NCI-H1092 (cell line): Measurements from ENCODE around the gene CLOCK.

Experiments
- DNase-seq: peaks from one replicate; lab custom pipeline; 2025; lab: John Stamatoyannopoulos, UW

Gene CLOCK

DNA sequence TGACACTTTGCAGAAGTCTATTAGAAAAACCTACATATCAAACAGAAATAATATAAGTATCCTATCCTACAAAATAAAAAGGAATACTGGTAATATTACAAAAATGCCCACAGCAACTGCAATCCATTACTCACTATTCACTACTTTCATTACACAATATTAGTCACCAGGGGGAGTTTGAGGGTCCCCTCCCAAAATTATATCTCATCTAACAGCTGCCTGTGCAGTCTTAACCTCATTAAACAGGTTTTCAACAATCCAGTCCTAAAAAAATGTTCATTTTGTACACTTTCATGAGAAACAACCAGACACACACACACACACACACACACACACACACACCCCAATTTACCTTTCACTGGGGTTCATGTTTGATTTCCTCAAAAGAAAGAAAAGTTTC is 2.9 kb downstream of the CLOCK start:
- DNase-seq, result no peak

- no peak for DNase-seq
Measured at GRCh38 chr4:55540271-55540670, 6.4 kb downstream of the CLOCK start.

GRCh38 chr4:55539658-55540057 is 7.1 kb downstream of the CLOCK start:
- no peak for DNase-seq

- no peak for DNase-seq
Measured at GRCh38 chr4:55538531-55538930, 8.2 kb downstream of the CLOCK start.

DNA sequence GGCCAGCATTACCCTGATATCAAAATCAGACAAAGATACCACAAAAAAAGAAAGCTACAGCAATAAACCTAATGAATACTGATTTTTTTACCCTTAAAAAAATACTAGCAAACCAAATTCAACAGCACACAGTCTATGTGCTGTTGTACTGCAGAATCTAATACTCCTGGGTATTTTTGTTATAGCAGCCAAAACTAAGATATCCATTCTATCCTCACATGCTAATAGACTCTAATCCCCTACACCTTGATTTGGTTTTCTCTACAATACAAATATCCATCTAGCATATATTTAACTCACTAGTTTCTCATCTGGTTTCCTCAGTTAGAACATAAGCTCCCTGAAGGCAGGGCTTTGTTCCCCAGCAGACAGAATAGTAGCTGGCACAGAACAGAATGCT is 12.4 kb downstream of the CLOCK start:
- no peak for DNase-seq

- no peak for DNase-seq
Measured at GRCh38 chr4:55530691-55531090, 16.0 kb downstream of the CLOCK start.

GRCh38 chr4:55530167-55530566 is 16.5 kb downstream of the CLOCK start:
- no peak for DNase-seq

DNA sequence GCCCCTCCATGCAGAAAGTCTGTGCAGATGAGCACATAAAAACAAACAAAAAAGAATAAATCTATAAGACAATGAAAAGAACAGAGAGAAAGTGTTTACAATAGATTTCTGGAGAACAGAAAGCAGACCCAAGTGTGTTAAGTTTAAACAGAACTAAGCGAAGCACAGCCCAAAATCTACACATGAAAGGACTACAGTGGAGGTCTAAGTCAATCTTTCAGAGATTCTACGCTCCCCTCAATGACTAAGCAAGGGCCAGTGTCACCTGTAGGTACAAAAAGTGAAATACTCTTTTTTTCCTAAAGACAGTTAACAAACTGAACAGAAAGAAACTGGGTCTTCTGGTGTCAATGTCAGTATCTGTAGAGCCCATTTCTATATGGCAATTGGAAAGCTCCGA is 18.2 kb downstream of the CLOCK start:
- DNase-seq, result no peak

- DNase-seq, result no peak
Measured at GRCh38 chr4:55524844-55525571, 21.7 kb downstream of the CLOCK start.

DNA sequence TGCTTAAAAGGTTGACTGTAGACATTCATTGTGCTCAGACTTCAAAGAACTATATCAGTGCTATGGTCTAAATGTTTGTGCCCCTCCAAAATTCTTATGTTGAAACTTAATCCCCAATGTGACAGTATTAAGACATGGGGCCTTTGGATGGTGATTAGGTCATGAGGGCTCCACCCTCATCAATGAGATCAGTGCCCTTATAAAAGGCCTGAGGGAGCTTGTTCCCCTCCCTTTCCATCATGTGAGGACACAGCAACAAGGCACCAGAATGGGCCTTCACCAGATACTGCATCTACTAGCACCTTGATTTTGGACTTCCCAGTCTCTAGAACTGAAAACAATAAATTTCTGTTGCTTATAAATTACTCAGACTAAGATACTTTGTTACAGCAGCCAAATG is 28.3 kb downstream of the CLOCK start:
- DNase-seq, result no peak

GRCh38 chr4:55517526-55518229 is 29.0 kb downstream of the CLOCK start:
- no peak for DNase-seq

GRCh38 chr4:55512922-55513571 is 33.7 kb downstream of the CLOCK start:
- DNase-seq, result no peak

GRCh38 chr4:55512077-55512476 is 34.6 kb downstream of the CLOCK start:
- no peak for DNase-seq

DNA sequence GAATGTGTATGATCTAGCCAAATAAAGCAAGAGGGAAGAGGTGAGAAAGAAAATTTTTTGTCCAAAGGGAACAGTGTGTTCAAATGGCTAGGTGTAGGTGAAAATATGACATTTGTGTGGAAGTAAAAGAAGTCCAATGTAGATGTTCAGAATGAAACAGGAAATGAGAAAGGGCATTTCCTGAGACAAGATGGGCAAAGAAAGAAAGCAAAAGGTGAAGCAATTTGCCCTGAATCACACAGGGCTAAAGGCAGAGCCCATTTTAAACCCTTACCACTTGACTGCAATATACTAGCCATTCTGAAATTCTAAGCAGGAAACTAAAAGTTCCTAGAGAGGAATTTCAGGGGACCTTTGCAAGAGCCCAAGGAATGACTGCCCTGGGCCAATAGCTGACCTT is 36.0 kb downstream of the CLOCK start:
- no peak for DNase-seq

- DNase-seq, result no peak
Measured at GRCh38 chr4:55509266-55509665, 37.4 kb downstream of the CLOCK start.

- DNase-seq, result no peak
Measured at GRCh38 chr4:55507612-55508011, 39.1 kb downstream of the CLOCK start.

DNA sequence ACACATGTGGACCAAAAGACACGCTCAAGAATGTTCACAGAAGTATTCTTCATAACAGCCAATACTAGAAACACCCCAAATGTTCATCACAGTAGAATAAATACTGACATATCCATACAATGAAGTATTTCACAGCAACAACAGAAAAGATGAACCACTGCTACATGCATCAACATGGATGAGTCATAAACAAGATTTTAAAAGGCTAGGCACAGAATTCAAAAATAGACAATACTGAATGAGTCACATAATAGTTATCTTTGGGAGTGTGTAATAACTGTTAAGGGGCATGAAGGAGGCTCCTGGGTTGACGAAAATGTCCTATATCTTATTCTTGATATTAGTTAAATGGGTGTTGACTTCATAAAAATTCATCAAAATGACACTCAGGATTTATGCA is 43.5 kb downstream of the CLOCK start:
- DNase-seq, result no peak

- DNase-seq, result no peak
Measured at GRCh38 chr4:55500072-55500471, 46.6 kb downstream of the CLOCK start.

DNA sequence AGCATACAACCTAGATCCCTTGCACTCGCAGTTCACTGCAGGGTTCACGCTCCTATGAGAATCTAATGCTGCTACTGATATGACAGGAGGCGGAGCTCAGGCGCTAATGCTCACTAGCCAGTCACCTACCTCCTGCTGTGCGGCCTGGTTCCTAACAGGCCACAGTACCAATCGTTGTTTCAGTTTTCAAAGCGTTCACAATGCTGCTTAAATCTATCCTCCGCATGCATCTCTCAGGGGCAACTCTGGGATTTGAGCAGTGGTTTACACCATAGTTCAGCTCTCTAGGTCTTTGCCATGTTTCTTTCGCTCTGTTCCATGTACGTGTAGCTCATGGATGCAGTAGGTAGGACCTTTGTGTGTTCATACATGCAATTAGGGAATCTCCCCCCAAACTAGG is 47.2 kb downstream of the CLOCK start:
- DNase-seq, result no peak

DNA sequence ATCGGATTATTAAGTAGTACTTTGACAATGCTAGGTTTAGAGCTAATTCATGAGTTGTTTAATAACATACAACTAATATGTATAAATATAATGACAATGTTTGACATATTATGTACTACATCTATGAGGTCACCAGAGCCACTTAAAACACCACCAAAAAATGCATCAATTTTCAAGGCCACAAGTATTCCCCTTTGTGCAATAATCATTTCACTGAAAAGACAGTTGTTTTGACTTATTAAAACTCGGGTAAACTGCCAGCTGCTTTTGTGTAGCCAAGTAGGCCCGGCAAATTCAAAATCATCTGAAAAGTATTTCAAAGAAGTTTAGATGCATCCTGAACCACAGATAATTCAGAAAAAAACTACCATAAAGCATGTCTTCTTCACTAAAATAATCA is 48.7 kb downstream of the CLOCK start:
- DNase-seq, result no peak

DNA sequence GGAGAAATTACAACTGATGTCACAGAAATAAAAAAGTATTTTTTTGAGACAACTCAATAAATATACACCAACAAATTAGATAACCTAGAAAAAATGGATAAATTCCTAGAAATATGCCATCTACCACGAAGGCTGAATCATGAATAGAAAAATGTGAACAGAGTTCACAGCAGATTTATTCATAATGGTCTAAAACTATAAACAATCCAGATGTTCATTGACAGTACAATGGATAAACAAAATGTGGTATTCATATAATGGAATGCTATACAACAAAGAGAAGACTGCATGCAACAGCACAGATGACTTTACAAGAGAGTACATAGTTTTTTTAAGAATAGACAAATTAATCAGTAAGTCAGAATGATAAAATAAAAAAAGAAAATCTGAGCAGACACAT is 55.2 kb downstream of the CLOCK start:
- DNase-seq, result no peak

DNA sequence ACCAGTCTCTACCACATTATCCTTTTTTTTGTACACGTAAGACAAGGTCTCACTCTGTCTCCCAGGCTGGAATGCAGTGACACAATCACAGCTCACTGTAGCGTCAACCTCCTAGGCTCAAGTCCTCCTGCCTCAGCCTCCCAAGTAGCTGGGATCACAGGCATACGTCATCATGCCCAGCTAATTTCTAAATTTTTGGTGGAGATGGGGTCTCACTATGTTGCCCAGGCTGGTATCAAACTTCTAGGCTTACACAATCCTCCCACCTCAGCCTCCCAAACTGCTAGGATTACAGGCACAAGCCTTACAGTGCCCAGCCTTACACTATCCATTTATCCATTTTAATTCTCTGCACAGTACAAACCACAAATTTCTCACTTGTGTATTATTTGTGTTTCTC is 58.0 kb downstream of the CLOCK start:
- no peak for DNase-seq

DNA sequence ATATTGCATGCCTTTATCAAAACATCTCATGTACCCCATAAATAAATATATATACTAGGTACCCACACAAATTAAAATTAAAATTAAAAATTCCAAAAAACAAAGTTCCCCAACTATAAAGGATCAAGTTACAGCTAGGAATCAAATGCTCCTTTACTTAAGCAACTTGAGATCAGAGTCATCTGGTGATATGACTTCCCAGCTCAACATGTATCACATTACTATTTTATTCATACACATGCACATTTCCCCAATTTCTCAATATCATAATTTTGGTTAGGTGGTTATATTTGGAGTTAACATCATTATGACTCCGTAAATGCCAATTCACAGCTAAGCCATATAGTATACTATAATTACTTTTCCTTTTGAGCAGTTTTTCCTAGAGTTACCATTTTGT is 60.9 kb downstream of the CLOCK start:
- DNase-seq, result no peak
